Cardiac muscle cell (in vitro differentiated cells and primary cell): Measurements from ENCODE around the gene SUCLA2. TPM values are rescaled to one million over a fixed set of nuclear protein-coding genes. Genes with fewer than 3 reads are reported as not detected.

Experiments
- DNase-seq, 2 donors: peaks; one replicate each; pipeline versions ENCODE4 v3.0.0 to v3.0.0-alpha.2; 2010 to 2017; ENCODE audit warnings: low read depth in 1 of 2, low spot score in 1 of 2
- H3K27ac ChIP-seq: fragments of 200-600 bp; sonication (generic); 2 replicates; pipeline ENCODE4 v1.5.1; 2016
- H3K27me3 ChIP-seq: fragments of 200-600 bp; sonication (generic); 2 replicates; pipeline ENCODE4 v1.6.0; 2016; ENCODE audit warnings: control low read depth
- H3K36me3 ChIP-seq: fragments of 200-600 bp; sonication (generic); 2 replicates; pipeline ENCODE4 v1.5.1; 2016; ENCODE audit warnings: control low read depth
- H3K4me1 ChIP-seq: fragments of 200-600 bp; sonication (generic); 2 replicates; pipeline ENCODE4 v1.8.1; 2017; ENCODE audit warnings: low read depth, mild to moderate bottlenecking, mixed run types
- H3K4me3 ChIP-seq: fragments of 200-600 bp; sonication (generic); 2 replicates; pipeline ENCODE4 v1.5.1; 2016; ENCODE audit warnings: mild to moderate bottlenecking
- H3K9me3 ChIP-seq: fragments of 200-600 bp; sonication (generic); 2 replicates; pipeline ENCODE4 v1.5.1; 2017; ENCODE audit warnings: low read depth, mild to moderate bottlenecking, control low read depth
- CTCF ChIP-seq: IDR thresholded peaks from 2 replicates; pipeline ENCODE4 v1.5.1; 2012; ENCODE audit warnings: low read depth, mild to moderate bottlenecking, low read length
- polyA plus RNA-seq: library from polyadenylated mRNA; unstranded; fragments of >200 nt; fragmentation: Nextera tagmentation; extraction: Ambion mirVana; gene quantifications from 2 replicates; pipeline ENCODE4 v1.2.1, GENCODE V29; 2016
- total RNA-seq: library from RNA; depleted of rRNA; stranded (reverse); fragments of >200 nt; gene quantifications from 2 replicates; pipeline ENCODE4 v1.2.3, GENCODE V29; 2016

The SUCLA2 gene
- total and polyA plus RNA-seq, 2 experiments from 2014 or later, result 58.9 to 161 TPM

DNA sequence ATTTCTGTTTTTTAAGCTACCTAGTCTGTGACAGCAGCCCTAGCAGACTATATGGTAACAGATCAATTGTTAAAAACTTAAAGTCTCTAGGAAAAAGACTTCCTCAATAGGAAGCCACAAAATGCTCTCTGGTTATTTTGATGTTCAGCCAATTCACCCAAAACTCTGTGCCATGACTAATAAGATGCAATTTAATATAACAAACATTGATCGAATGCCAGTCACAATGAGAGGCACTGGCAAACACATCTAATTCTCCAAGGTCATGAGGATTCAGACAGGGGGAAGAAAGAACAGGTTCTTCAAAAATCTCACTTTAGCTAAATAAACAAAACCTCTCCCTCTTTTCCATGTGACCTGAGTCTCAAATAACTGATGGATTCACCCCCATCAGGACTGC, 107.5 kb downstream of the SUCLA2 start:
- no peaks in the 10 kb centered on the region for H3K36me3 ChIP-seq
- no peaks in the 10 kb centered on the region for H3K4me1 ChIP-seq
- no peaks in the 10 kb centered on the region for H3K27me3 ChIP-seq
- no peak for DNase-seq
- TF ChIP-seq CTCF, result no peak
- H3K4me3 ChIP-seq, result no peak overlapping the region
- no peaks in the 10 kb centered on the region for H3K9me3 ChIP-seq
- H3K27ac ChIP-seq, result no peak overlapping the region

Other genes with a start within 250 kb of the SUCLA2 start
- 12.0 and 12.7 TPM in 2 replicates for gene NUDT15, start 36.5 kb upstream of the SUCLA2 start, total RNA-seq
- gene NUDT15, start 36.5 kb upstream of the SUCLA2 start, polyA plus RNA-seq, result 18.7 and 21.9 TPM in 2 replicates
- 22.4 and 24.0 TPM in 2 replicates for gene MED4, start 93.8 kb upstream of the SUCLA2 start, total RNA-seq
- 77.3 and 80.5 TPM in 2 replicates for gene MED4, start 93.8 kb upstream of the SUCLA2 start, polyA plus RNA-seq
- 123 and 135 TPM in 2 replicates for gene ITM2B, start 231.9 kb upstream of the SUCLA2 start, total RNA-seq
- 360 and 404 TPM in 2 replicates for gene ITM2B, start 231.9 kb upstream of the SUCLA2 start, polyA plus RNA-seq